ENCODE results near the gene APLP2. TPM values are rescaled to one million over a fixed set of nuclear protein-coding genes. Genes with fewer than 3 reads are reported as not detected.

APLP2 gene
- total and polyA plus RNA-seq, 2 of the 13 experiments (the other 11 are each of a cell fraction or from before 2014, with no cell fraction given), result 315 to 594 TPM

DNA sequence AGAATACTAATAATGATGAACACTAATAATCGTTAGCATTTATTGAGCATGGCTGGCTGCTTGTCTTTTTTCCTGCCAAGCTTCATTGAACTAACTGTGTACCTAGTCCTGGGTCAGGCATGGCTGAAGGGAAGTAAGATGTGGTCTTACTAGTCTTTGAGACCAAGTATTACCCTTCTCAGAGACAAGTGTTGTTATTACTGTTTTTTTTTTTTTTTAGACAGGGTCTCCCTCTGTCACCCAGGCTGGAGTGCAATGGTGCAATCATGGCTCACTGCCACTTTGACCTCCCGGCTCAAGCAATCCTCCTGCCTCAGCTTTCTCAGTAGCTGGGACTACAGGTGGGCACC, 94.5 kb downstream of the APLP2 start:
- CTCF ChIA-PET (ENCODE audit: low intra/inter-chr PET ratio, low total read pairs), result no interaction called here
- no peaks in the 10 kb centered on the region for H3K27me3 ChIP-seq (ENCODE audit: control insufficient read depth in 1 of 2, insufficient read depth in 2 of 2, low read length in 2 of 2)
- TF ChIP-seq SRY (CRISPR knock-in tag; IDR thresholded peaks at IDR 0.05) (no peak), CEBPG (CRISPR knock-in tag; IDR thresholded peaks at IDR 0.05) (0 out of 2 replicates have a peak, but pooled peaks have one; percentile 1), ZNF292 (CRISPR knock-in tag; IDR thresholded peaks at IDR 0.05; ENCODE audit: borderline replicate concordance, low read depth) (0 out of 2 replicates have a peak, but pooled peaks have one; percentile 9)
- H3K36me3 ChIP-seq (replicated peaks in 1 of 2; ENCODE audit: control insufficient read depth in 1 of 2, insufficient read depth in 2 of 2, low read length in 2 of 2), result no peaks in the 10 kb centered on the region
- H2AFZ ChIP-seq (ENCODE audit: low read length), result peak overlapping the region; percentile 92
- FAIRE-seq (no peak), DNase-seq (ENCODE audit: low spot score) (no peak), ATAC-seq (peak; percentile 5; the same call in 1 of the 3 replicates)
- H3K9me3 ChIP-seq (ENCODE audit: low read length), result no peaks in the 10 kb centered on the region
- H3K4me2 ChIP-seq (ENCODE audit: low read depth, low read length), result peak overlapping the region; percentile 96
- 36% methylated on average over 2 of the region's 2 CpGs for WGBS (ENCODE audit: low lambda C conversion rate)
- intact Hi-C loops (cut with micrococcal nuclease; ENCODE audit: unreplicated experiment), result no loop called here
- peaks cover 45% of the 10 kb centered on the region for H3K4me1 ChIP-seq (ENCODE audit: insufficient read depth, low read length)
- in situ Hi-C loops (cut with HindIII; ENCODE audit: extremely low pct_ligation_motif_present, low pct_unique_long_range_greater_than_20kb), result no loop called here
- H3K9ac ChIP-seq (ENCODE audit: insufficient read depth, low read depth, low read length), result peak overlapping the region; percentile 72
- H4K20me1 ChIP-seq (ENCODE audit: insufficient read depth, low read length), result no peaks in the 10 kb centered on the region
- no TSS peak for BruUV-seq (replicated peaks)
- H3K4me3 ChIP-seq (replicated peaks in 1 of 3; ENCODE audit: insufficient read depth in 1 of 3, low read depth in 2 of 3, low read length in 3 of 3), result peak overlapping the region; percentile 54 to 64 (median 59); a peak in 5 of 6 replicates
- peak overlapping the region; percentile 55 for H3K27ac ChIP-seq (ENCODE audit: extremely low read length, insufficient read depth, low read length)
- H3K79me2 ChIP-seq (ENCODE audit: insufficient read depth, low read length), result no peaks in the 10 kb centered on the region
- POLR2A ChIA-PET, result interaction anchor here (1.1 to 3.4 kb wide), 7 partner anchors 10 to 268 kb away, joined by 3 to 36 read pairs (median 7); partner anchors contain the start of gene NFRKB

- no peak for FAIRE-seq
- Histone ChIP-seq H3K9ac (ENCODE audit: insufficient read depth, low read depth, low read length) (no peak overlapping the region), H3K4me1 (ENCODE audit: insufficient read depth, low read length) (peaks cover 45% of the 10 kb centered on the region)
Measured at GRCh38 chr11:130165601-130166456, 96.1 kb downstream of the APLP2 start.

More at GRCh38 chr11:130165601-130166456, 96.1 kb downstream of the APLP2 start:
- intact Hi-C loops (cut with micrococcal nuclease; ENCODE audit: unreplicated experiment) (no loop called here), in situ Hi-C loops (cut with HindIII; ENCODE audit: extremely low pct_ligation_motif_present, low pct_unique_long_range_greater_than_20kb) (no loop called here)
- Histone ChIP-seq H3K4me3 (replicated peaks in 1 of 3; ENCODE audit: insufficient read depth in 1 of 3, low read depth in 2 of 3, low read length in 3 of 3) (no peak overlapping the region), H3K79me2 (ENCODE audit: insufficient read depth, low read length) (no peaks in the 10 kb centered on the region), H3K4me2 (ENCODE audit: low read depth, low read length) (peak overlapping the region; percentile 37), H3K36me3 (replicated peaks in 1 of 2; ENCODE audit: control insufficient read depth in 1 of 2, insufficient read depth in 2 of 2, low read length in 2 of 2) (no peaks in the 10 kb centered on the region), H2AFZ (ENCODE audit: low read length) (no peak overlapping the region), H3K27ac (ENCODE audit: extremely low read length, insufficient read depth, low read length) (no peak overlapping the region), H4K20me1 (ENCODE audit: insufficient read depth, low read length) (no peaks in the 10 kb centered on the region), H3K27me3 (ENCODE audit: control insufficient read depth in 1 of 2, insufficient read depth in 2 of 2, low read length in 2 of 2) (no peaks in the 10 kb centered on the region), H3K9me3 (ENCODE audit: low read length) (no peaks in the 10 kb centered on the region)
- ATAC-seq (no peak), DNase-seq (ENCODE audit: low spot score) (no peak)
- TF ChIP-seq MLXIP (CRISPR knock-in tag; IDR thresholded peaks at IDR 0.05; ENCODE audit: borderline replicate concordance), result no peak
- TF ChIP-seq KAT8 (CRISPR knock-in tag; IDR thresholded peaks at IDR 0.05), result no peak
- TF ChIP-seq CBX5 (CRISPR knock-in tag; IDR thresholded peaks at IDR 0.05; ENCODE audit: borderline replicate concordance), result no peak
- TF ChIP-seq ZNF629 (CRISPR knock-in tag; conservative IDR thresholded peaks at IDR 0.05), result peak; percentile 75
- TF ChIP-seq, protein P1, sequence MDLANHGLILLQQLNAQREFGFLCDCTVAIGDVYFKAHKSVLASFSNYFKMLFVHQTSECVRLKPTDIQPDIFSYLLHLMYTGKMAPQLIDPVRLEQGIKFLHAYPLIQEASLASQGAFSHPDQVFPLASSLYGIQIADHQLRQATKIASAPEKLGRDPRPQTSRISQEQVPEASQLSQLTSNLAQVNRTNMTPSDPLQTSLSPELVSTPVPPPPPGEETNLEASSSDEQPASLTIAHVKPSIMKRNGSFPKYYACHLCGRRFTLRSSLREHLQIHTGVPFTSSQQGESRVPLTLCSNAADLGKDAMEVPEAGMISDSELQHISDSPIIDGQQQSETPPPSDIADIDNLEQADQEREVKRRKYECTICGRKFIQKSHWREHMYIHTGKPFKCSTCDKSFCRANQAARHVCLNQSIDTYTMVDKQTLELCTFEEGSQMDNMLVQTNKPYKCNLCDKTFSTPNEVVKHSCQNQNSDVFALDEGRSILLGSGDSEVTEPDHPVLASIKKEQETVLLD (CRISPR knock-in tag; IDR thresholded peaks at IDR 0.05; ENCODE audit: low read depth), result no peak
- CTCF ChIA-PET (ENCODE audit: low intra/inter-chr PET ratio, low total read pairs), result no interaction called here
- BruUV-seq (replicated peaks), result no TSS peak
- 78% methylated on average over 9 of the region's 9 CpGs for WGBS (ENCODE audit: low lambda C conversion rate)
- POLR2A ChIA-PET, result interaction anchor here (0.7 kb wide), 1 partner anchor 16 kb away, joined by 3 read pairs; no protein-coding TSS in a partner anchor

Measured in HepG2 (cell line).